ENCODE data around the gene CNTN1.

The CNTN1 gene

GRCh38 chr12:40770781-40771180, 78.5 kb downstream of the CNTN1 start:
- H3K27me3 ChIP-seq (replicated peaks; ENCODE audit: control insufficient read depth, insufficient read depth, low read length), result no peaks in the 10 kb centered on the region
- peaks cover 4% of the 10 kb centered on the region for H3K4me1 ChIP-seq (ENCODE audit: control insufficient read depth, insufficient read depth, low read length)
- H3K9me3 ChIP-seq (ENCODE audit: control insufficient read depth, low read length), result no peaks in the 10 kb centered on the region
- H3K4me3 ChIP-seq (ENCODE audit: low read length), result no peak overlapping the region
- no peak overlapping the region for H3K9ac ChIP-seq (ENCODE audit: low read length)
- no peak for DNase-seq (ENCODE audit: low read depth)
- H3K36me3 ChIP-seq (ENCODE audit: control insufficient read depth, insufficient read depth, low read length, severe bottlenecking), result no peaks in the 10 kb centered on the region

DNA sequence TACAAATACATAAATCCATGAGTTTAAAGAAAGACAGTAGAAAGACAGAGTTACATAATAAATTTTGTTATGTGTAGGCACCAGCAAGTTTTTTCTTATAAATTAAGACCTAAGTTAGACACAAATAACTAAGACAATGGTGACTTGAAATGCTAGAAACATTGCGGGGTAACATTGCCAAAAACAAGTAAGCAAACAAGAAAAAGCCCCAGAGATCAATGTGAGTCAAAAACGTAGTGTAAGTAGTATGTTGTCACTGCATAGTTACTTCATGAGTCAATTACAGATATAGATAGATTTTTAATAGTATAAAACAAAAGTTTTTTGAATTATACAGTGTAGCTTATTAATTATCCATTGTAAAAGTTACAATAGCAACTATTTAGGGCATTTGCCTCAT, 83.4 kb downstream of the CNTN1 start:
- no peak for DNase-seq (ENCODE audit: low read depth)
- Histone ChIP-seq H3K27me3 (replicated peaks; ENCODE audit: control insufficient read depth, insufficient read depth, low read length) (no peaks in the 10 kb centered on the region), H3K4me3 (ENCODE audit: low read length) (no peak overlapping the region), H3K36me3 (ENCODE audit: control insufficient read depth, insufficient read depth, low read length, severe bottlenecking) (no peaks in the 10 kb centered on the region), H3K4me1 (ENCODE audit: control insufficient read depth, insufficient read depth, low read length) (peaks cover 14% of the 10 kb centered on the region), H3K9me3 (ENCODE audit: control insufficient read depth, low read length) (no peaks in the 10 kb centered on the region), H3K9ac (ENCODE audit: low read length) (no peak overlapping the region)

DNA sequence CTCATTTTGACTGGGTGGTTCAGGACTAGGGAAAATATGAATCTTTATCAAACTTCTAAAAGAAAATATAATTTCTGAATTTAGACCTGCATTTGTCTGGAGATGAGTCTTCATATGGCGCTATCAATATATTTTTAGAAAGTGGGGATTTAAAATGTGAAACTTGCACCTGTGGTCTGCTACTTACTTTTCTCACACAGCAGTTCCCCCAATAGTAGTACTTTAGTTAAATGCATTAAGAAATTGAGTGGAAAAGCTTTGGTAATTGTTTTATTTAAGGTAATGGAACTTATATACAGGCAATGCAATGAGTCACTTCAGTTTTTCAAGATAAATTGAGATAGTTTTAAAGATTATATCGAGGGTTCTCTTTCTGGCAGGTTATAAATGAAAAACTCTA, 91.9 kb downstream of the CNTN1 start:
- Histone ChIP-seq H3K36me3 (ENCODE audit: control insufficient read depth, insufficient read depth, low read length, severe bottlenecking) (no peaks in the 10 kb centered on the region), H3K9ac (ENCODE audit: low read length) (no peak overlapping the region), H3K9me3 (ENCODE audit: control insufficient read depth, low read length) (no peaks in the 10 kb centered on the region), H3K27me3 (replicated peaks; ENCODE audit: control insufficient read depth, insufficient read depth, low read length) (no peaks in the 10 kb centered on the region), H3K4me1 (ENCODE audit: control insufficient read depth, insufficient read depth, low read length) (peaks cover 7% of the 10 kb centered on the region), H3K4me3 (ENCODE audit: low read length) (no peak overlapping the region)
- DNase-seq (ENCODE audit: low read depth), result no peak

- H3K9ac ChIP-seq (ENCODE audit: low read length), result no peak overlapping the region
- H3K9me3 ChIP-seq (ENCODE audit: control insufficient read depth, low read length), result no peaks in the 10 kb centered on the region
- H3K27me3 ChIP-seq (replicated peaks; ENCODE audit: control insufficient read depth, insufficient read depth, low read length), result no peaks in the 10 kb centered on the region
- no peak for DNase-seq (ENCODE audit: low read depth)
- H3K4me3 ChIP-seq (ENCODE audit: low read length), result no peak overlapping the region
- peaks cover 10% of the 10 kb centered on the region for H3K4me1 ChIP-seq (ENCODE audit: control insufficient read depth, insufficient read depth, low read length)
- no peaks in the 10 kb centered on the region for H3K36me3 ChIP-seq (ENCODE audit: control insufficient read depth, insufficient read depth, low read length, severe bottlenecking)
Measured at GRCh38 chr12:40788276-40788675, 96.0 kb downstream of the CNTN1 start.

GRCh38 chr12:40792792-40793386, 100.7 kb downstream of the CNTN1 start:
- Histone ChIP-seq H3K27me3 (replicated peaks; ENCODE audit: control insufficient read depth, insufficient read depth, low read length) (no peaks in the 10 kb centered on the region), H3K4me3 (ENCODE audit: low read length) (no peak overlapping the region), H3K4me1 (ENCODE audit: control insufficient read depth, insufficient read depth, low read length) (peaks cover 7% of the 10 kb centered on the region), H3K9ac (ENCODE audit: low read length) (no peak overlapping the region), H3K36me3 (ENCODE audit: control insufficient read depth, insufficient read depth, low read length, severe bottlenecking) (no peaks in the 10 kb centered on the region), H3K9me3 (ENCODE audit: control insufficient read depth, low read length) (no peaks in the 10 kb centered on the region)
- DNase-seq (ENCODE audit: low read depth), result no peak

DNA sequence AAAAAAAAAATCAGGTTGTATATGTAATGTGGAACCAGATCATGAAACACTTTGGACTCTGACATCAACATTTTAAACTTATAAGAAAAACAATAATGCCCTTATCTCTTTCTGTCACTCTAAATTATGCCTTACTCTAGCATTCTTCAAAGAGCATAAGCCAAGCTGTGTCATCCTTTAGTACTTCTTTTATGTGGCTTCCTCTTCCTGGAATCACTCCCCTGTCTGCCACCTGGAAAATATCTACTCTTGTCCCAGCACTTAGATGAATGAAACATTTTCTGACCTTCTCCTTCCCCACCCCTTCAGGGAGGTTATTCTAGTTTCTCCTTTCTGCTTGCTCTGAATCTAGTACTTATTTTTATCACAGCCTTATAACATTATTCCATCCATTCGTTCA, 101.2 kb downstream of the CNTN1 start:
- H3K4me1 ChIP-seq (ENCODE audit: control insufficient read depth, insufficient read depth, low read length), result peaks cover 2% of the 10 kb centered on the region
- no peaks in the 10 kb centered on the region for H3K9me3 ChIP-seq (ENCODE audit: control insufficient read depth, low read length)
- no peaks in the 10 kb centered on the region for H3K27me3 ChIP-seq (replicated peaks; ENCODE audit: control insufficient read depth, insufficient read depth, low read length)
- no peak overlapping the region for H3K4me3 ChIP-seq (ENCODE audit: low read length)
- H3K9ac ChIP-seq (ENCODE audit: low read length), result no peak overlapping the region
- no peak for DNase-seq (ENCODE audit: low read depth)
- no peaks in the 10 kb centered on the region for H3K36me3 ChIP-seq (ENCODE audit: control insufficient read depth, insufficient read depth, low read length, severe bottlenecking)

DNA sequence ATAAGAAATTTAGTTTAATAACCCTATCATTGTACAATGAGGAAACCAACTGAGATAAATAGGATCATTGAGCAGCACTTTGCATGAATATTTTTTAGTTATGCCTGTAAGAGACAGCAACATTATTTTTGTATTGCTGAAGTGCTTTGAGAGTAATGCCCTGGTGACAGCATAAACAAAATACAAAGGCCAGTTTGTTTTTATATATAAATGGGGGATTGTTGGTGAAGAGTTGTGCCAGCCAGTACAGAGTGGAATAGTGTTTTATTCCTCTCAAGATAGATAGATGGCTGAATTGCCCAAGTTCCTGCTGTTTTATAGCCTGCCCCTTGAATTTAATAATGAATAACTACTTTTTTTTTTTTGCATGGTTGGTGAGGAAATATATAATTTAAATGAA, 101.8 kb downstream of the CNTN1 start:
- Histone ChIP-seq H3K4me1 (ENCODE audit: control insufficient read depth, insufficient read depth, low read length) (peaks cover 2% of the 10 kb centered on the region), H3K9me3 (ENCODE audit: control insufficient read depth, low read length) (no peaks in the 10 kb centered on the region), H3K36me3 (ENCODE audit: control insufficient read depth, insufficient read depth, low read length, severe bottlenecking) (no peaks in the 10 kb centered on the region), H3K4me3 (ENCODE audit: low read length) (no peak overlapping the region), H3K9ac (ENCODE audit: low read length) (no peak overlapping the region), H3K27me3 (replicated peaks; ENCODE audit: control insufficient read depth, insufficient read depth, low read length) (no peaks in the 10 kb centered on the region)
- no peak for DNase-seq (ENCODE audit: low read depth)

DNA sequence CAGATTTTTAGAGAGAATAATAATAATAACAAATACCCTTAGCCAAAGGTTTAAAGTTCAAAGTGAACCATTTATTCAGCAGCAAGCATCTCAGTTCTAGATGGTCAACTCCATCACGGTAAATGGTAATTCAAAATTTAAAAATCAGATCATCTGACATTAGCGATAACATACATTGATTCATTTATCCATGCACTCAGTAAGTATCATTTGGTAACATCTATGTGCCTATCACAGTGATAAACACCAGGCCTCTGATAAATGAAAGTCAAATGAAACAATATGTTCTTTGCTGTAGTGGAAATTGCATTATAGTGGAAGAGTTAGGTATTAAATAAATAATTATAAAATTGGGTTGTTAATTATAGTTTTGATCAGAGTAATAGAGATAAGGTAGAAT, 108.8 kb downstream of the CNTN1 start:
- Histone ChIP-seq H3K9ac (ENCODE audit: low read length) (no peak overlapping the region), H3K36me3 (ENCODE audit: control insufficient read depth, insufficient read depth, low read length, severe bottlenecking) (no peaks in the 10 kb centered on the region), H3K9me3 (ENCODE audit: control insufficient read depth, low read length) (no peaks in the 10 kb centered on the region), H3K4me3 (ENCODE audit: low read length) (no peak overlapping the region), H3K27me3 (replicated peaks; ENCODE audit: control insufficient read depth, insufficient read depth, low read length) (no peaks in the 10 kb centered on the region), H3K4me1 (ENCODE audit: control insufficient read depth, insufficient read depth, low read length) (peaks cover 6% of the 10 kb centered on the region)
- DNase-seq (ENCODE audit: low read depth), result no peak

DNA sequence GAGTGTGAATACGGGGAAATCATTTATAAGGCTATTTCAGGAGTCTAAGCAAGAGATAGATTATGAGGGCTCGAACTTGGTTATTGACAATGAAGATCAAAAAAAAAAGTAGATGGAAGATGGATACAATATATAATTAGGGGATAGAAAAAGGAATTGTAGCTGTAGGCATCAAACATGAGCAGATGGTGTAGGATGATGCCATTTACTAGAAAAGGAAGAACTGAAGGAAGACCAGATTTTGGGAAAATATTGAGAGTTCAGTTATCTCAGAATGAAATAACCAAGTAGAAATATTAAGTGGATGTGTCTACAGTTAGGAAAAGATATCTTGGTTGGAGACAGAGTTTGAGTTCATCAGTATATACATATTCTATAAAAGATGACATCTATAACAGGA, 109.6 kb downstream of the CNTN1 start:
- H3K27me3 ChIP-seq (replicated peaks; ENCODE audit: control insufficient read depth, insufficient read depth, low read length), result no peaks in the 10 kb centered on the region
- DNase-seq (ENCODE audit: low read depth), result no peak
- H3K4me3 ChIP-seq (ENCODE audit: low read length), result no peak overlapping the region

GRCh38 chr12:40802656-40803055, 110.4 kb downstream of the CNTN1 start:
- peaks cover 6% of the 10 kb centered on the region for H3K4me1 ChIP-seq (ENCODE audit: control insufficient read depth, insufficient read depth, low read length)
- no peak for DNase-seq (ENCODE audit: low read depth)
- no peaks in the 10 kb centered on the region for H3K36me3 ChIP-seq (ENCODE audit: control insufficient read depth, insufficient read depth, low read length, severe bottlenecking)

More for the DNA sequence above, 109.6 kb downstream of the CNTN1 start:
- H3K36me3 ChIP-seq (ENCODE audit: control insufficient read depth, insufficient read depth, low read length, severe bottlenecking), result no peaks in the 10 kb centered on the region
- H3K4me1 ChIP-seq (ENCODE audit: control insufficient read depth, insufficient read depth, low read length), result peaks cover 6% of the 10 kb centered on the region
- no peaks in the 10 kb centered on the region for H3K9me3 ChIP-seq (ENCODE audit: control insufficient read depth, low read length)
- H3K9ac ChIP-seq (ENCODE audit: low read length), result no peak overlapping the region

DNA sequence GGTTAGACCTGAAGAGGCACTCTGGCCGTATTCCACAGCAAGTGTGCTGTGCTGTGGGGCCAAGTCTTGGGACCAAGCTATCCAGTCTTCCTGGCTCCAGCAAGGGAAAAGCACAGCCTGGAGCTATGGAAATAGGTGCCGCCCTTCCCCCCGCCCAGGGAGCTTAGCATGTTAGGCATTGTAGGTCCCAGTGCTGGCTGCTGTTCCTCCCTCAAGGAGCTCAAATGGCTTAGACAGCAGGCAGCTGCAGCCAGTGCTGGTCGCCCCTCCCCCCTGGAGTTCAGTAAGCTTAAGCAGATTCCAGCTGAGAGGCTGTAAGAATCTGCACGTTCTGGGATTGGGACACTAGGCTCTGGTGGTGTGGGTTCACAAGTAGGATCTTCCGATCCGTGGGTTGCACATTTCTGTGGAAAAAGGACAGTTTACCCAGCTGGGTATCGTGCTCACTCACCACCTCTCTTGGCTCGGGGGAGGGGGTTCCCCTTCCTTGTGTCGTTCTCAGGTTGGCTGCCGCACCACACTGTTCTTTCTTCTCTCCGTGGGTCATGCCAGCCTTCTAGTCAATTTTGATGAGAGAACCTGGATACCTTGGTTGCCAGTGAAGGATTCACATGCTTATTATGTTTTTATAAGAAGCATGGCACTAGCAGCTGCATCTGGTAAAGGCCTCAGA, 127.3 kb downstream of the CNTN1 start:
- H3K4me3 ChIP-seq (ENCODE audit: low read length), result no peak overlapping the region
- no peaks in the 10 kb centered on the region for H3K27me3 ChIP-seq (replicated peaks; ENCODE audit: control insufficient read depth, insufficient read depth, low read length)
- no peak overlapping the region for H3K9ac ChIP-seq (ENCODE audit: low read length)
- H3K4me1 ChIP-seq (ENCODE audit: control insufficient read depth, insufficient read depth, low read length), result no peaks in the 10 kb centered on the region
- H3K36me3 ChIP-seq (ENCODE audit: control insufficient read depth, insufficient read depth, low read length, severe bottlenecking), result no peaks in the 10 kb centered on the region
- peaks cover 3% of the 10 kb centered on the region for H3K9me3 ChIP-seq (ENCODE audit: control insufficient read depth, low read length)
- no peak for DNase-seq (ENCODE audit: low read depth)

More at GRCh38 chr12:40802656-40803055, 110.4 kb downstream of the CNTN1 start:
- Histone ChIP-seq H3K27me3 (replicated peaks; ENCODE audit: control insufficient read depth, insufficient read depth, low read length) (no peaks in the 10 kb centered on the region), H3K9me3 (ENCODE audit: control insufficient read depth, low read length) (no peaks in the 10 kb centered on the region), H3K4me3 (ENCODE audit: low read length) (no peak overlapping the region), H3K9ac (ENCODE audit: low read length) (no peak overlapping the region)
